Subcutaneous abdominal adipose tissue (tissue), 5 donors: ENCODE data around the gene FERMT3.
A peak's percentile ranks its signal among the peaks of the same experiment; 100 is the strongest.

Experiments used
- H3K27ac ChIP-seq: one replicate; pipeline ENCODE4 v1.7.0; 2013; ENCODE audit warnings: low read depth, mild to moderate bottlenecking, inconsistent platforms, low read length, moderate library complexity
- H3K27me3 ChIP-seq, 5 donors: one replicate each; pipeline ENCODE4 v1.7.0; 2013; ENCODE audit warnings: low read length in 5 of 5, inconsistent platforms in 1 of 5; ENCODE audit not compliant: control insufficient read depth in 5 of 5, insufficient read depth in 4 of 5
- H3K36me3 ChIP-seq, 5 donors: one replicate each; pipeline ENCODE4 v1.7.0; 2013; ENCODE audit warnings: low read length in 5 of 5; ENCODE audit not compliant: control insufficient read depth in 5 of 5, insufficient read depth in 5 of 5
- H3K4me1 ChIP-seq, 5 donors: one replicate each; pipeline ENCODE4 v1.7.0; 2013; ENCODE audit warnings: low read length in 5 of 5, mild to moderate bottlenecking in 3 of 5, moderate library complexity in 1 of 5; ENCODE audit not compliant: control insufficient read depth in 5 of 5, insufficient read depth in 5 of 5
- H3K4me3 ChIP-seq, 5 donors: one replicate each; pipeline ENCODE4 v1.7.0; 2013; ENCODE audit warnings: low read length in 5 of 5, low read depth in 1 of 5
- H3K9ac ChIP-seq, 5 donors: one replicate each; pipeline ENCODE4 v1.7.0; 2013; ENCODE audit warnings: low read length in 5 of 5, mild to moderate bottlenecking in 4 of 5, moderate library complexity in 3 of 5
- H3K9me3 ChIP-seq, 5 donors: one replicate each; pipeline ENCODE4 v1.7.0; 2013; ENCODE audit warnings: low read length in 5 of 5; ENCODE audit not compliant: control insufficient read depth in 5 of 5
- donor health status: healthy.
- donor health status: healthy.
- donor health status: healthy.
- donor health status: healthy.
- donor health status: healthy.

FERMT3 gene

DNA sequence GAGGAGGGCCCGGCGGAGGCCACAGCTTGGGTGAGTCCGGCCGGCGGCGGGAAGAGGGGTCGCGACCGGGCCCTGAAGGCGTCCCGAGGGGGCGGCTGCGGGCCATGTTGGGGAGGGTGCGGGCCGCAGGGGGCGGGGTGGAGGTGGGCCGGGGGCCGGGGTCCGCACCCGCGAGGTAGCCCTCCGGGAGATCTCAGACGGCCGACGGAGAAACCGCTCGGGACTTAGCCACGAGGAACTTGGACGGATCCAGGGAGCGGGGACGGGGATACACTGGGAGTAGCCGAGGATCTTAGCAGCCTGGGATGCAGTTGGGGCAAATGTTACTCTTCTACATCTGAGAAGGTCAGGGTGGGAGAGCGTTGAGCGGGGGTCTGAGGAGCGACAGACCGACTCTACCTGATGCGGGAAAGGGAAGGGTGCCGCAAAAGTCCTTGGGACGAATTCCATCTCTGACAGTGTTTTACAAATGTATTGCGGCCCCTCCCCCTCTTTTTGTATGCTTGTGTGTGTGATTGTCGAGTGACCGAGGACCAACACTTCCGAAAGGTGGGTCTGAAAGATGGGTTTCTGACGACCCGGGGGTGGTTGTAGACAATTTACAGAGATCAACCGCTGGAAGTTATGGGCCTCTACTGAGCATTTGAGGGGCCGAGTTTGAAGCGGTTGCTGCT is 19.9 kb upstream of the FERMT3 start:
- Histone ChIP-seq H3K27me3 (peaks cover 0 to 2% (median 0%) of the 10 kb centered on the region in 5 donors), H3K27ac (no peak overlapping the region), H3K9ac (peak overlapping the region in 1 of 5 donors; percentile 24), H3K9me3 (no peaks in the 10 kb centered on the region), H3K36me3 (peaks cover 0 to 4% (median 0%) of the 10 kb centered on the region in 5 donors), H3K4me3 (no peak overlapping the region), H3K4me1 (peaks cover 6 to 35% (median 28%) of the 10 kb centered on the region in 5 donors)

- Histone ChIP-seq H3K36me3 (peaks cover 16 to 56% (median 51%) of the 10 kb centered on the region in 5 donors), H3K27me3 (no peaks in the 10 kb centered on the region), H3K4me1 (peaks cover 0 to 7% (median 7%) of the 10 kb centered on the region in 5 donors), H3K4me3 (no peak overlapping the region), H3K9me3 (no peaks in the 10 kb centered on the region), H3K27ac (no peak overlapping the region), H3K9ac (no peak overlapping the region)
Measured at GRCh38 chr11:64192434-64192833, 14.1 kb upstream of the FERMT3 start.

GRCh38 chr11:64196626-64197025 is 9.9 kb upstream of the FERMT3 start:
- H3K27me3 ChIP-seq: no peaks in the 10 kb centered on the region
- H3K27ac ChIP-seq: no peak overlapping the region
- H3K36me3 ChIP-seq: peaks cover 18 to 90% (median 82%) of the 10 kb centered on the region in 5 donors

DNA sequence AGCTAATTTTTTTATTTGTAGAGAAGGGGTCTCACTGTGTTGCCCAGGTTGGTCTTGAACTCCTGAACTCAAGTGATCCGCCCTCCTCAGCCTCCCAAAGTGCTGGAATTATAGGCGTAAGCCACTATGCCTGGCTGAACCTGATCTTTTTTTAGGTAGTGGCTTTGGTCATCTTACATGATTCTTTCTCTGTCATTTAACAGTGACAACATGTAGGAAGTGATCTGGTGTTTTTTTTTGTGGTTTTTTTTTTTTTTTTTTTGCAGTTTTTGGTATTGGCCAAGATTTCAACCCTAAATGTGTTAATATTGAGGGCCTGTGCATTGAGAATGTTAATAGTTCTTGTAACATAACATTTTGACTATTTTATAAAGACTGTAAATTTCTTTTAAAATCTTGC is 8.0 kb upstream of the FERMT3 start:
- Histone ChIP-seq H3K4me3 (no peak overlapping the region), H3K4me1 (no peaks in the 10 kb centered on the region), H3K9ac (no peak overlapping the region), H3K9me3 (no peaks in the 10 kb centered on the region), H3K36me3 (peaks cover 21 to 94% (median 87%) of the 10 kb centered on the region in 5 donors), H3K27ac (no peak overlapping the region), H3K27me3 (no peaks in the 10 kb centered on the region)

More at GRCh38 chr11:64196626-64197025, 9.9 kb upstream of the FERMT3 start:
- no peaks in the 10 kb centered on the region for H3K4me1 ChIP-seq
- H3K9ac ChIP-seq: no peak overlapping the region
- no peaks in the 10 kb centered on the region for H3K9me3 ChIP-seq
- H3K4me3 ChIP-seq: no peak overlapping the region

- peaks cover 10 to 80% (median 67%) of the 10 kb centered on the region in 5 donors for H3K36me3 ChIP-seq
- no peaks in the 10 kb centered on the region for H3K9me3 ChIP-seq
Measured at GRCh38 chr11:64201543-64201942, 5.0 kb upstream of the FERMT3 start.

GRCh38 chr11:64202992-64203391 is 3.5 kb upstream of the FERMT3 start:
- H3K9me3 ChIP-seq: no peaks in the 10 kb centered on the region
- H3K27me3 ChIP-seq: no peaks in the 10 kb centered on the region
- no peak overlapping the region for H3K9ac ChIP-seq
- peaks cover 0 to 33% (median 26%) of the 10 kb centered on the region in 5 donors for H3K4me1 ChIP-seq
- H3K4me3 ChIP-seq: no peak overlapping the region
- no peak overlapping the region for H3K27ac ChIP-seq
- H3K36me3 ChIP-seq: peaks cover 4 to 65% (median 53%) of the 10 kb centered on the region in 5 donors

More at GRCh38 chr11:64201543-64201942, 5.0 kb upstream of the FERMT3 start:
- Histone ChIP-seq H3K9ac (no peak overlapping the region), H3K4me3 (no peak overlapping the region), H3K27ac (no peak overlapping the region), H3K27me3 (no peaks in the 10 kb centered on the region), H3K4me1 (peaks cover 0 to 19% (median 16%) of the 10 kb centered on the region in 5 donors)

- Histone ChIP-seq H3K4me1 (peaks cover 0 to 39% (median 31%) of the 10 kb centered on the region in 5 donors), H3K36me3 (peaks cover 3 to 60% (median 48%) of the 10 kb centered on the region in 5 donors), H3K27me3 (no peaks in the 10 kb centered on the region), H3K9ac (no peak overlapping the region), H3K27ac (no peak overlapping the region), H3K9me3 (no peaks in the 10 kb centered on the region), H3K4me3 (no peak overlapping the region)
Measured at GRCh38 chr11:64203421-64204079, 3.0 kb upstream of the FERMT3 start.

DNA sequence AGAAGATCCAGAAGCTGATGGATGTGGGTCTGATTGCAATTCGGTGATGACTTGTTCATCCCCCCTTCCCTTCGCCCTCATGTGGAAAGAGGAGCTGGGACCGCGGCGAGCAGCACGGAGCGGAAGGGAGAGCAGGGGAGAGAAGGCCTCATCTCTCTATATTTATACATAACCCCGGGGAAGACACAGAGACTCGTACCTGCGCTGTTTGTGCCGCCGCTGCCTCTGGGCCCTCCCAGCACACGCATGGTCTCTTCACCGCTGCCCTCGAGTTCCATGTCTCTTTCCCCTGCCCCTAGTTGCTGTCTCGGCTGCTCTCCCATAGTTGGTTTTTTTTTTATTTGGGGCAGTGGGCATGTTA is 2.5 kb upstream of the FERMT3 start:
- Histone ChIP-seq H3K9me3 (no peaks in the 10 kb centered on the region), H3K27me3 (no peaks in the 10 kb centered on the region), H3K27ac (no peak overlapping the region), H3K4me3 (no peak overlapping the region), H3K4me1 (peaks cover 0 to 44% (median 32%) of the 10 kb centered on the region in 5 donors), H3K36me3 (peaks cover 3 to 56% (median 46%) of the 10 kb centered on the region in 5 donors), H3K9ac (no peak overlapping the region)

GRCh38 chr11:64204464-64204989 is 2.0 kb upstream of the FERMT3 start:
- H3K9ac ChIP-seq: no peak overlapping the region
- H3K4me1 ChIP-seq: peaks cover 0 to 47% (median 32%) of the 10 kb centered on the region in 5 donors
- H3K27me3 ChIP-seq: no peaks in the 10 kb centered on the region
- H3K36me3 ChIP-seq: peaks cover 3 to 55% (median 45%) of the 10 kb centered on the region in 5 donors
- no peak overlapping the region for H3K27ac ChIP-seq
- H3K9me3 ChIP-seq: no peaks in the 10 kb centered on the region
- no peak overlapping the region for H3K4me3 ChIP-seq
